ENCODE results near the gene NTN1.

NTN1 gene

GRCh38 chr17:9220398-9221146, 199.3 kb downstream of the NTN1 start:
- no peak for DNase-seq

GRCh38 chr17:9221147-9221921, 200.0 kb downstream of the NTN1 start:
- no peak for DNase-seq

- DNase-seq: no peak
Observed at GRCh38 chr17:9221922-9222180, 200.5 kb downstream of the NTN1 start.

- DNase-seq: no peak
Observed at GRCh38 chr17:9223531-9223930, 202.2 kb downstream of the NTN1 start.

GRCh38 chr17:9224485-9224884, 203.2 kb downstream of the NTN1 start:
- DNase-seq: no peak

GRCh38 chr17:9225305-9226101, 204.2 kb downstream of the NTN1 start:
- no peak for DNase-seq

- no peak for DNase-seq
Observed at GRCh38 chr17:9226130-9226793, 205.0 kb downstream of the NTN1 start.

GRCh38 chr17:9226794-9227135, 205.5 kb downstream of the NTN1 start:
- peak; percentile 24 for DNase-seq

- no peak for DNase-seq
Observed at GRCh38 chr17:9227819-9228407, 206.6 kb downstream of the NTN1 start.

GRCh38 chr17:9228408-9229159, 207.3 kb downstream of the NTN1 start:
- no peak for DNase-seq

- no peak for DNase-seq
Observed at GRCh38 chr17:9229160-9229825, 208.0 kb downstream of the NTN1 start.

- DNase-seq: no peak
Observed at GRCh38 chr17:9229826-9230201, 208.5 kb downstream of the NTN1 start.

GRCh38 chr17:9230346-9230745, 209.0 kb downstream of the NTN1 start:
- no peak for DNase-seq

GRCh38 chr17:9230861-9231260, 209.6 kb downstream of the NTN1 start:
- DNase-seq: no peak

- no peak for DNase-seq
Observed at GRCh38 chr17:9231449-9232154, 210.3 kb downstream of the NTN1 start.

- no peak for DNase-seq
Observed at GRCh38 chr17:9232155-9232475, 210.8 kb downstream of the NTN1 start.

GRCh38 chr17:9232591-9233270, 211.4 kb downstream of the NTN1 start:
- no peak for DNase-seq

GRCh38 chr17:9233271-9233599, 211.9 kb downstream of the NTN1 start:
- no peak for DNase-seq

- DNase-seq: no peak
Observed at GRCh38 chr17:9233761-9234160, 212.5 kb downstream of the NTN1 start.

GRCh38 chr17:9234389-9234945, 213.2 kb downstream of the NTN1 start:
- DNase-seq: no peak

Data from stimulated activated CD4-positive, alpha-beta T cell treated with anti-CD3 and anti-CD28 coated beads, Interleukin-1b, Interleukin-23, amount 100 ng/mL, for 48 hours (primary cell).